Measurements from ENCODE around the gene SLAIN1.

The SLAIN1 gene

GRCh38 chr13:77698201-77699058, 943 bp downstream of the SLAIN1 start:
- Histone ChIP-seq H3K79me2 (ENCODE audit: insufficient read depth, low read depth) (peaks cover 40% of the 10 kb centered on the region; the same call in 1 of the 2 replicates), H3K9ac (peak overlapping the region; percentile 53; the same call in 1 of the 2 replicates), H3K36me3 (ENCODE audit: insufficient read depth) (no peaks in the 10 kb centered on the region), H3K4me1 (ENCODE audit: low read depth, poor library complexity, severe bottlenecking) (peaks cover 39% of the 10 kb centered on the region), H3K4me3 (IDR thresholded peaks at IDR 0.05; ENCODE audit: insufficient read depth, low read depth, low read length) (no peak overlapping the region), H4K20me1 (ENCODE audit: insufficient read depth) (no peaks in the 10 kb centered on the region), H3K27me3 (ENCODE audit: insufficient read depth, low read depth) (no peaks in the 10 kb centered on the region), H3K4me2 (peak overlapping the region; percentile 60), H3K27ac (peak overlapping the region; percentile 15; the same call in 1 of the 2 replicates), H2AFZ (ENCODE audit: low read depth) (peak overlapping the region; percentile 26; the same call in 1 of the 2 replicates)
- TF ChIP-seq CTCF (conservative IDR thresholded peaks at IDR 0.05; ENCODE audit: low read depth, low read length) = no peak

GRCh38 chr13:77699059-77699680, 1.7 kb downstream of the SLAIN1 start:
- Histone ChIP-seq H4K20me1 (ENCODE audit: insufficient read depth) (no peaks in the 10 kb centered on the region), H3K9ac (peak overlapping the region; percentile 53; the same call in 1 of the 2 replicates), H3K4me2 (peak overlapping the region; percentile 60), H3K36me3 (ENCODE audit: insufficient read depth) (no peaks in the 10 kb centered on the region), H3K4me1 (ENCODE audit: low read depth, poor library complexity, severe bottlenecking) (peaks cover 39% of the 10 kb centered on the region), H3K4me3 (IDR thresholded peaks at IDR 0.05; ENCODE audit: insufficient read depth, low read depth, low read length) (no peak overlapping the region), H3K27ac (peak overlapping the region; percentile 17; the same call in 1 of the 2 replicates), H2AFZ (ENCODE audit: low read depth) (peak overlapping the region; percentile 22; the same call in 1 of the 2 replicates), H3K27me3 (ENCODE audit: insufficient read depth, low read depth) (no peaks in the 10 kb centered on the region), H3K79me2 (ENCODE audit: insufficient read depth, low read depth) (peaks cover 40% of the 10 kb centered on the region; the same call in 1 of the 2 replicates)
- no peak for TF ChIP-seq CTCF (conservative IDR thresholded peaks at IDR 0.05; ENCODE audit: low read depth, low read length)

- Histone ChIP-seq H3K4me2 (peak overlapping the region; percentile 60; the same call in 1 of the 2 replicates), H4K20me1 (ENCODE audit: insufficient read depth) (no peaks in the 10 kb centered on the region), H3K4me1 (ENCODE audit: low read depth, poor library complexity, severe bottlenecking) (peaks cover 26% of the 10 kb centered on the region), H3K4me3 (IDR thresholded peaks at IDR 0.05; ENCODE audit: insufficient read depth, low read depth, low read length) (no peak overlapping the region), H3K27me3 (ENCODE audit: insufficient read depth, low read depth) (no peaks in the 10 kb centered on the region), H3K9ac (no peak overlapping the region), H3K27ac (no peak overlapping the region), H3K79me2 (ENCODE audit: insufficient read depth, low read depth) (peaks cover 45% of the 10 kb centered on the region; the same call in 1 of the 2 replicates), H2AFZ (ENCODE audit: low read depth) (no peak overlapping the region), H3K36me3 (ENCODE audit: insufficient read depth) (no peaks in the 10 kb centered on the region)
- TF ChIP-seq CTCF (conservative IDR thresholded peaks at IDR 0.05; ENCODE audit: low read depth, low read length) = no peak
Measured at GRCh38 chr13:77701305-77701704, 3.8 kb downstream of the SLAIN1 start.

GRCh38 chr13:77702366-77702765, 4.9 kb downstream of the SLAIN1 start:
- Histone ChIP-seq H3K9ac (no peak overlapping the region), H3K4me2 (no peak overlapping the region), H3K36me3 (ENCODE audit: insufficient read depth) (no peaks in the 10 kb centered on the region), H3K4me3 (IDR thresholded peaks at IDR 0.05; ENCODE audit: insufficient read depth, low read depth, low read length) (no peak overlapping the region), H3K4me1 (ENCODE audit: low read depth, poor library complexity, severe bottlenecking) (peaks cover 20% of the 10 kb centered on the region), H3K79me2 (ENCODE audit: insufficient read depth, low read depth) (peaks cover 46% of the 10 kb centered on the region; the same call in 1 of the 2 replicates), H3K27me3 (ENCODE audit: insufficient read depth, low read depth) (no peaks in the 10 kb centered on the region), H2AFZ (ENCODE audit: low read depth) (no peak overlapping the region), H4K20me1 (ENCODE audit: insufficient read depth) (no peaks in the 10 kb centered on the region), H3K27ac (no peak overlapping the region)
- TF ChIP-seq CTCF (conservative IDR thresholded peaks at IDR 0.05; ENCODE audit: low read depth, low read length) = no peak

Measured in KMS-11 (cell line).